KMS-11 (cell line): ENCODE measurements around the gene SEC22B.
"Not testable (repeated sequence)": the region's sequence is repeated elsewhere in the genome, so short reads cannot be mapped to it uniquely, and the experiment has no call there.

ENCODE experiments used
- H2AFZ ChIP-seq: fragments of 200-600 bp; sonication (generic); 2 replicates; pipeline ENCODE4 v1.6.1; 2016; ENCODE audit warnings: antibody characterized with exemption, mixed run types, low read depth
- H3K27ac ChIP-seq: fragments of 200-600 bp; sonication (generic); 2 replicates; pipeline ENCODE4 v1.6.1; 2016; ENCODE audit warnings: mild to moderate bottlenecking, mixed run types
- H3K27me3 ChIP-seq: fragments of 200-600 bp; sonication (generic); 2 replicates; pipeline ENCODE4 v1.6.1; 2017; ENCODE audit warnings: mild to moderate bottlenecking, low read depth, mixed run types, moderate library complexity; ENCODE audit not compliant: insufficient read depth
- H3K36me3 ChIP-seq: fragments of 200-600 bp; sonication (generic); 2 replicates; pipeline ENCODE4 v1.6.1; 2017; ENCODE audit warnings: mild to moderate bottlenecking, mixed run types; ENCODE audit not compliant: insufficient read depth
- H3K4me1 ChIP-seq: fragments of 200-600 bp; sonication (generic); 2 replicates; pipeline ENCODE4 v1.6.1; 2016; ENCODE audit warnings: mild to moderate bottlenecking, low read depth, mixed run types; ENCODE audit not compliant: poor library complexity, severe bottlenecking
- H3K4me2 ChIP-seq: fragments of 200-600 bp; sonication (generic); 2 replicates; pipeline ENCODE4 v1.7.0; 2016; ENCODE audit warnings: mild to moderate bottlenecking, mixed run types
- H3K4me3 ChIP-seq: fragments of 200-600 bp; sonication (generic); IDR thresholded peaks from 2 replicates; pipeline ENCODE4 v1.6.1; 2017; ENCODE audit warnings: low read depth, low read length, mixed read lengths; ENCODE audit not compliant: insufficient read depth
- H3K79me2 ChIP-seq: fragments of 200-600 bp; sonication (generic); 2 replicates; pipeline ENCODE4 v1.6.1; 2016; ENCODE audit warnings: low read depth, mixed run types; ENCODE audit not compliant: insufficient read depth
- H3K9ac ChIP-seq: fragments of 200-600 bp; sonication (generic); 2 replicates; pipeline ENCODE4 v1.6.1; 2016; ENCODE audit warnings: mild to moderate bottlenecking, mixed run types
- H4K20me1 ChIP-seq: fragments of 200-600 bp; sonication (generic); 2 replicates; pipeline ENCODE4 v1.6.1; 2016; ENCODE audit warnings: mild to moderate bottlenecking, mixed run types; ENCODE audit not compliant: insufficient read depth
- CTCF ChIP-seq: fragments of 200-600 bp; sonication (generic); conservative IDR thresholded peaks from 2 replicates; pipeline ENCODE4 v1.6.1; 2017; ENCODE audit warnings: low read depth, mild to moderate bottlenecking, antibody characterized with exemption, low read length, moderate library complexity, mixed read lengths

Gene SEC22B

GRCh38 chr1:120179811-120180690, 3.7 kb upstream of the SEC22B start:
- H3K79me2 ChIP-seq, H3K4me3 ChIP-seq, H3K9ac ChIP-seq, H3K27ac ChIP-seq, H3K27me3 ChIP-seq, H4K20me1 ChIP-seq, H3K36me3 ChIP-seq, H3K4me2 ChIP-seq, H3K4me1 ChIP-seq, H2AFZ ChIP-seq: not testable (repeated sequence)

GRCh38 chr1:120178799-120179756, 2.8 kb upstream of the SEC22B start:
- no peak overlapping the region for H3K27ac ChIP-seq
- no peak for TF ChIP-seq CTCF
- no peak overlapping the region for H3K4me2 ChIP-seq
- H3K4me3 ChIP-seq: no peak overlapping the region
- H3K9ac ChIP-seq: no peak overlapping the region
- no peaks in the 10 kb centered on the region for H4K20me1 ChIP-seq
- no peak overlapping the region for H2AFZ ChIP-seq
- no peaks in the 10 kb centered on the region for H3K36me3 ChIP-seq
- H3K27me3 ChIP-seq: no peaks in the 10 kb centered on the region
- peaks cover 7% of the 10 kb centered on the region; the same call in 1 of the 2 replicates for H3K79me2 ChIP-seq
- H3K4me1 ChIP-seq: no peaks in the 10 kb centered on the region

- H3K4me2 ChIP-seq, H3K4me3 ChIP-seq, H4K20me1 ChIP-seq, H3K36me3 ChIP-seq, H3K9ac ChIP-seq, H3K27ac ChIP-seq, H2AFZ ChIP-seq, H3K79me2 ChIP-seq, H3K4me1 ChIP-seq, H3K27me3 ChIP-seq: not testable (repeated sequence)
Observed at GRCh38 chr1:120178058-120178457, 1.7 kb upstream of the SEC22B start.

GRCh38 chr1:120175688-120176087, 632 bp downstream of the SEC22B start:
- not testable (repeated sequence) for H3K36me3 ChIP-seq, H3K4me1 ChIP-seq, H3K27me3 ChIP-seq, H4K20me1 ChIP-seq, H3K79me2 ChIP-seq
- H3K4me3 ChIP-seq: peak overlapping the region; percentile 24
- peak overlapping the region; percentile 47 for H2AFZ ChIP-seq
- peak overlapping the region; percentile 22 for H3K4me2 ChIP-seq
- peak overlapping the region; percentile 70 for H3K27ac ChIP-seq
- H3K9ac ChIP-seq: peak overlapping the region; percentile 69; the same call in 1 of the 2 replicates

- H3K4me1 ChIP-seq, H2AFZ ChIP-seq, H3K27ac ChIP-seq, H3K4me3 ChIP-seq, H3K36me3 ChIP-seq, H4K20me1 ChIP-seq, H3K79me2 ChIP-seq, H3K4me2 ChIP-seq, H3K27me3 ChIP-seq, H3K9ac ChIP-seq: not testable (repeated sequence)
Observed at GRCh38 chr1:120164761-120165160, 11.6 kb downstream of the SEC22B start.

- H3K36me3 ChIP-seq, H3K9ac ChIP-seq, H3K79me2 ChIP-seq, H3K4me2 ChIP-seq, H3K27ac ChIP-seq, H2AFZ ChIP-seq, H3K27me3 ChIP-seq, H4K20me1 ChIP-seq, H3K4me3 ChIP-seq, H3K4me1 ChIP-seq: not testable (repeated sequence)
Observed at GRCh38 chr1:120162015-120162414, 14.3 kb downstream of the SEC22B start.

GRCh38 chr1:120158495-120158894, 17.8 kb downstream of the SEC22B start:
- not testable (repeated sequence) for H4K20me1 ChIP-seq, H3K27ac ChIP-seq, H3K4me2 ChIP-seq, H3K4me1 ChIP-seq, H2AFZ ChIP-seq, H3K4me3 ChIP-seq, H3K9ac ChIP-seq, H3K79me2 ChIP-seq, H3K27me3 ChIP-seq, H3K36me3 ChIP-seq

- H2AFZ ChIP-seq, H3K27ac ChIP-seq: not testable (repeated sequence)
Observed at GRCh38 chr1:120158086-120158485, 18.2 kb downstream of the SEC22B start.

More at GRCh38 chr1:120158086-120158485, 18.2 kb downstream of the SEC22B start:
- not testable (repeated sequence) for H3K4me3 ChIP-seq, H3K9ac ChIP-seq, H3K4me2 ChIP-seq, H3K4me1 ChIP-seq, H4K20me1 ChIP-seq, H3K36me3 ChIP-seq, H3K79me2 ChIP-seq, H3K27me3 ChIP-seq
